Stimulated activated naive CD8-positive, alpha-beta T cell treated with anti-CD3 and anti-CD28 coated beads, Interleukin-15, Interleukin-2, amounts not matched to agents 100 U/mL and 50 U/mL, for 24 hours (primary cell): ENCODE data around the gene ARSK.
A peak's percentile ranks its signal among the peaks of the same experiment; 100 is the strongest.
"Not testable (repeated sequence)": the region's sequence is repeated elsewhere in the genome, so short reads cannot be mapped to it uniquely, and the experiment has no call there.

Experiments
- ATAC-seq: fragments of 150-1000 bp; cut with Tn5 transposase; one replicate; pipeline ENCODE4 v1.10.0; 2021
- DNase-seq: peaks from one replicate; pipeline ENCODE4 v3.0.0; 2021

Gene ARSK

GRCh38 chr5:95621839-95622629 is 67.1 kb downstream of the ARSK start:
- ATAC-seq (no peak), DNase-seq (no peak)

- no peak for ATAC-seq
Measured at GRCh38 chr5:95623706-95624105, 68.8 kb downstream of the ARSK start.

GRCh38 chr5:95624368-95624767 is 69.5 kb downstream of the ARSK start:
- DNase-seq: no peak
- ATAC-seq: no peak

More at GRCh38 chr5:95623706-95624105, 68.8 kb downstream of the ARSK start:
- DNase-seq: no peak

- ATAC-seq (no peak), DNase-seq (no peak)
Measured at GRCh38 chr5:95626701-95627100, 71.8 kb downstream of the ARSK start.

GRCh38 chr5:95627971-95628810 is 73.3 kb downstream of the ARSK start:
- no peak for DNase-seq
- no peak for ATAC-seq

- DNase-seq (no peak), ATAC-seq (no peak)
Measured at GRCh38 chr5:95628933-95629332, 74.0 kb downstream of the ARSK start.

- no peak for DNase-seq
- ATAC-seq: no peak
Measured at GRCh38 chr5:95630394-95630917, 75.6 kb downstream of the ARSK start.

GRCh38 chr5:95631255-95631958 is 76.5 kb downstream of the ARSK start:
- ATAC-seq (no peak), DNase-seq (no peak)

GRCh38 chr5:95631991-95632675 is 77.2 kb downstream of the ARSK start:
- peak; percentile 99 for ATAC-seq
- peak; percentile 65 for DNase-seq

- ATAC-seq, DNase-seq: not testable (repeated sequence)
Measured at GRCh38 chr5:95632942-95633341, 78.0 kb downstream of the ARSK start.

GRCh38 chr5:95633671-95634070 is 78.8 kb downstream of the ARSK start:
- DNase-seq (no peak), ATAC-seq (no peak)

- ATAC-seq: no peak
Measured at GRCh38 chr5:95634081-95634480, 79.2 kb downstream of the ARSK start.

GRCh38 chr5:95638632-95639031 is 83.7 kb downstream of the ARSK start:
- ATAC-seq: no peak
- DNase-seq: no peak

More at GRCh38 chr5:95634081-95634480, 79.2 kb downstream of the ARSK start:
- DNase-seq: no peak

- ATAC-seq (no peak), DNase-seq (no peak)
Measured at GRCh38 chr5:95641741-95642220, 86.9 kb downstream of the ARSK start.

GRCh38 chr5:95643152-95643551 is 88.3 kb downstream of the ARSK start:
- ATAC-seq: no peak

GRCh38 chr5:95644351-95645042 is 89.6 kb downstream of the ARSK start:
- DNase-seq (peak; percentile 42), ATAC-seq (peak; percentile 25)

More at GRCh38 chr5:95643152-95643551, 88.3 kb downstream of the ARSK start:
- no peak for DNase-seq

GRCh38 chr5:95646226-95646568 is 91.3 kb downstream of the ARSK start:
- ATAC-seq, DNase-seq: not testable (repeated sequence)

GRCh38 chr5:95646569-95647431 is 91.9 kb downstream of the ARSK start, which contains the start of gene RFESD:
Gene RFESD, plus strand, starts transcription at chr5:95646777. Its CDS starts 5,495 bp downstream, at chr5:95652272.
- ATAC-seq (peak; percentile 98), DNase-seq (peak; percentile 98)
